Panc1 (cell line): ENCODE data around the gene ATRAID. TPM values are rescaled to one million over a fixed set of nuclear protein-coding genes. Genes with fewer than 3 reads are reported as not detected.

Source experiments
- ATAC-seq: fragments of 200-7000 bp; cut with Tn5 transposase; 2 replicates; pipeline ENCODE4 v1.9.1; 2020; ENCODE audit warnings: mild to moderate bottlenecking, moderate library complexity
- BruUV-seq: library from RNA; stranded (reverse); fragments of 400-500 nt; replicated peaks from 2 replicates; lab custom pipeline; 2021; lab: Mats Ljungman, UMichigan
- CTCF ChIA-PET: fragments of 300-600 bp; sonication (Branson Sonifier 250); formaldehyde crosslinking; loops from one replicate; lab custom pipeline; 2022; ENCODE audit warnings: antibody characterized with exemption; lab: Charles Lee
- POLR2A ChIA-PET: fragments of 300-600 bp; sonication (Branson Sonifier 250); formaldehyde crosslinking; loops from one replicate; lab custom pipeline; 2022; ENCODE audit warnings: antibody characterized with exemption; lab: Charles Lee
- DNase-seq: peaks from one replicate; pipeline ENCODE4 v3.0.0-alpha.2; 2010; ENCODE audit warnings: low read depth, low spot score
- H3K27ac ChIP-seq: 2 replicates; pipeline ENCODE4 v1.5.1; 2011; ENCODE audit warnings: mild to moderate bottlenecking, low read length, inconsistent platforms
- H3K27me3 ChIP-seq: fragments of 200-500 bp; sonication (Bioruptor generic); 2 replicates; pipeline ENCODE4 v1.6.0; 2014; ENCODE audit warnings: low read length, inconsistent platforms; ENCODE audit not compliant: control insufficient read depth, insufficient read depth
- H3K36me3 ChIP-seq: fragments of 200-500 bp; sonication (Bioruptor generic); 2 replicates; pipeline ENCODE4 v1.5.1; 2014; ENCODE audit warnings: inconsistent platforms, mild to moderate bottlenecking, low read length, moderate library complexity; ENCODE audit not compliant: control insufficient read depth, insufficient read depth
- H3K4me1 ChIP-seq: 2 replicates; pipeline ENCODE4 v1.5.1; 2011; ENCODE audit warnings: inconsistent platforms, mild to moderate bottlenecking, low read length, moderate library complexity; ENCODE audit not compliant: control insufficient read depth, insufficient read depth
- H3K4me3 ChIP-seq, 2 experiments: 2 replicates each; pipeline ENCODE4 v1.5.1; 2011 to 2012; ENCODE audit warnings: low read depth in 2 of 2, low read length in 2 of 2, mild to moderate bottlenecking in 2 of 2, inconsistent platforms in 1 of 2, moderate library complexity in 1 of 2
- H3K9me3 ChIP-seq: fragments of 200-500 bp; sonication (Bioruptor generic); 2 replicates; pipeline ENCODE4 v1.5.1; 2014; ENCODE audit warnings: low read depth, mild to moderate bottlenecking, inconsistent platforms, low read length, moderate library complexity; ENCODE audit not compliant: control insufficient read depth, insufficient read depth
- CTCF ChIP-seq: fragments of 450-650 bp; IDR thresholded peaks from 2 replicates; pipeline ENCODE4 v1.5.1; 2017; ENCODE audit warnings: mild to moderate bottlenecking
- POLR2AphosphoS5 ChIP-seq: IDR thresholded peaks from 2 replicates; pipeline ENCODE4 v1.6.1; 2012; ENCODE audit warnings: mild to moderate bottlenecking, low read depth, low read length, moderate library complexity
- REST ChIP-seq, 2 experiments: IDR thresholded peaks; 2 replicates each; pipeline ENCODE4 v1.6.1; 2011 to 2012; ENCODE audit warnings: low read depth in 2 of 2, control low read depth in 1 of 2, low read length in 1 of 2, mild to moderate bottlenecking in 1 of 2, moderate library complexity in 1 of 2; ENCODE audit not compliant: insufficient read depth in 1 of 2
- SIN3A ChIP-seq: IDR thresholded peaks from 2 replicates; pipeline ENCODE4 v1.6.1; 2012; ENCODE audit warnings: low read depth, mild to moderate bottlenecking, low read length, moderate library complexity, borderline replicate concordance; ENCODE audit not compliant: insufficient read depth
- TCF7L2 ChIP-seq: IDR thresholded peaks from 2 replicates; pipeline ENCODE4 v1.6.1; 2011; ENCODE audit warnings: mild to moderate bottlenecking, low read depth, low read length, inconsistent platforms
- in situ Hi-C: cut with HindIII; loops from 2 replicates; pipeline ENCODE4 v1.10.0; 2016; ENCODE audit warnings: low sequenced_read_pairs, low pct_unique_long_range_greater_than_20kb
- intact Hi-C: fragments of 100-400 bp; cut with micrococcal nuclease; formaldehyde crosslinking; loops from one replicate; pipeline ENCODE4 v1.10.0; 2022; ENCODE audit not compliant: unreplicated experiment
- total RNA-seq: library from RNA; stranded (reverse); gene quantifications from one replicate; pipeline ENCODE4 v1.2.1, GENCODE V29; 2021; ENCODE audit not compliant: unreplicated experiment

The ATRAID gene
- total RNA-seq, 1 experiment from 2014 or later: 111 TPM

GRCh38 chr2:27238976-27239375 is 27.1 kb downstream of the ATRAID start:
- Histone ChIP-seq H3K4me1 (no peaks in the 10 kb centered on the region), H3K27ac (no peak overlapping the region), H3K9me3 (no peaks in the 10 kb centered on the region), H3K27me3 (no peaks in the 10 kb centered on the region), H3K36me3 (peaks cover 29% of the 10 kb centered on the region), H3K4me3 (no peak overlapping the region)
- BruUV-seq: no TSS peak
- ATAC-seq: no peak
- DNase-seq: no peak
- POLR2A ChIA-PET: no interaction called here
- intact Hi-C loops (no loop called here), in situ Hi-C loops (no loop called here)
- CTCF ChIA-PET: no interaction called here
- TF ChIP-seq REST (IDR thresholded peaks at IDR 0.05; ENCODE audit: insufficient read depth in 1 of 2, low read depth in 2 of 2, low read length in 1 of 2): no peak
- no peak for TF ChIP-seq TCF7L2

GRCh38 chr2:27240406-27240805 is 28.6 kb downstream of the ATRAID start:
- in situ Hi-C loops: no loop called here
- ChIA-PET CTCF (no interaction called here), POLR2A (interaction anchor here (0.6 kb wide), 1 partner anchor 508 kb away, joined by 3 read pairs; no protein-coding TSS in a partner anchor)
- Histone ChIP-seq H3K27me3 (no peaks in the 10 kb centered on the region), H3K36me3 (peaks cover 21% of the 10 kb centered on the region), H3K4me3 (no peak overlapping the region), H3K27ac (no peak overlapping the region), H3K9me3 (no peaks in the 10 kb centered on the region), H3K4me1 (no peaks in the 10 kb centered on the region)
- DNase-seq (no peak), ATAC-seq (no peak)
- no peak for TF ChIP-seq TCF7L2
- TF ChIP-seq CTCF: no peak
- TF ChIP-seq SIN3A: no peak
- TF ChIP-seq POLR2AphosphoS5: no peak
- no peak for TF ChIP-seq REST (IDR thresholded peaks at IDR 0.05; ENCODE audit: insufficient read depth in 1 of 2, low read depth in 2 of 2, low read length in 1 of 2)
- intact Hi-C loops: no loop called here
- BruUV-seq: no TSS peak
